ENCODE measurements around the gene TRMT61B.

Gene TRMT61B

DNA sequence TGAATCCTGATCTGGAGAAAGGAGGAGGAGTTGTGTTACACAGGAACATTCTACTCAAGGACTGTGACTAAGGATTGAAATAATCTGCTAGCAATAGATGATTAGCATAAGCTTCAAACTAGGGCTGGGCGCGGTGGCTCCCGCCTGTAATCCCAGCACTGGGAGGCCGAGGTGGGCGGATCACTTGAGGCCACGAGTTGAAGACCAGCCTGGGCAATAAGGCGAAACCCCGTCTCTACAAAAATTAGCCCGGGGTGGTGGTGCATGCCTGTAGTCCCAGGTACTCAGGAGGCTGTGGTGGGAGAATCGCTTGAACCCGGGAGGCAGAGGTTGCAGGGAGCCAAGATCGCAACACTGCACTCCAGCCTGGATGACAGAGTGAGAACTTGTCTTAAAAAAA lies 1.5 kb downstream of the TRMT61B start:
- in situ Hi-C loops (cut with HindIII; ENCODE audit: low sequenced_read_pairs) = no loop called here

DNA sequence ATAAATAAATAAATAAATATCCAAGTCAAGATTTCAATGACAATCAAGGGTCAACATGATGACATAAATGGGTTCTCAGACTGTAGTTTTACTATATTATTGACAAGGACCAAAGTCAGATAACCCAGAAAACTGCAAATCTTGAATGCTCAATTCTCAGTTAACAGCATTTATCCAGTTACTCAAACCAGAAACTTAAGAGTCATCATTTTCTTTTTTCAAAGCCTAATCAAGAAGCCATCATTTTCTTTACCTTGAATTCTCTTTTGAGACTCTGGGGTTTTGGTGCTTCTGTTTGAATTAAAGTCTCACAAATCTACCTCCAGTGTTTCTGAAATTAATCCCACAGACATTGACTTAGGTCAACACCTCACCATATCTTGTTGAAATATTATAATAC lies 14.1 kb downstream of the TRMT61B start:
- in situ Hi-C loops (cut with HindIII; ENCODE audit: low sequenced_read_pairs) = no loop called here

DNA sequence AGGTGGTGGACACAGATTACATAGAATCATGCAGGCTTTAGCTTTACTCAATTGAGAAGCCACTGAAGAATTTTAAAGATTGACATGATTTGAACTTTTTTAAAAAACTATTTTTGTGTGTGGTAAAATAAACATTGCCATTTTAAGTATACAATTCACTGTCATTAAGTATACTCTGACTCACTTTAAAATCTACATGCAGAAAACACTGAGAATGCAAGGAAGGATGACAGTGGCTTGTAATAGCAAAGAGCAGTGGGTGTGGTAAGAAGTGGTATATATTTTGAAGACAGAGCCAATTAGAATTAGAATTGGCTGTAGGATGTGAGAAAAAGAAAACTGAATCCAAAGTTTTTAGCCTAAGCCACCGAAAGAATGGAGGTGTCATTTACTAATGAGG lies 14.9 kb downstream of the TRMT61B start:
- in situ Hi-C loops (cut with HindIII; ENCODE audit: low sequenced_read_pairs) = no loop called here

DNA sequence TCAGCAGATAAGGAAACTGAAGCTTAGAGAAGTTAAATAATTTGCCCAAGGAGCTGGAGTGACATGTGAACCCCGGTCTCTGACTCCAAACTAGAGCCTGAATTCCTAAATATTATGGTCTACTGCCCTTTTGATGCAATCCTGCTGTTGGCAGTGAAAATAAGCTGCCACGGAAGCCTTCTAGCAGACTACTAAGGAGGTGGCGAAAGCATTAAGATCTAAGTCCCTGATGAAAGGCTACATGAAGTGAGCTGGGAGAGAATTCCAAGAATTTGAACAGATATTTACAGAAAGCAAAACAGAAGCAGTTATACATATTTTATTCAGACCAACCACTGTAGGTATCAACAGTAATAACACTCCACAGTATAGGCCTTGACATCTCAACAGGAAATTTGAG lies 28.1 kb downstream of the TRMT61B start:
- in situ Hi-C loops (cut with HindIII; ENCODE audit: low sequenced_read_pairs) = no loop called here

DNA sequence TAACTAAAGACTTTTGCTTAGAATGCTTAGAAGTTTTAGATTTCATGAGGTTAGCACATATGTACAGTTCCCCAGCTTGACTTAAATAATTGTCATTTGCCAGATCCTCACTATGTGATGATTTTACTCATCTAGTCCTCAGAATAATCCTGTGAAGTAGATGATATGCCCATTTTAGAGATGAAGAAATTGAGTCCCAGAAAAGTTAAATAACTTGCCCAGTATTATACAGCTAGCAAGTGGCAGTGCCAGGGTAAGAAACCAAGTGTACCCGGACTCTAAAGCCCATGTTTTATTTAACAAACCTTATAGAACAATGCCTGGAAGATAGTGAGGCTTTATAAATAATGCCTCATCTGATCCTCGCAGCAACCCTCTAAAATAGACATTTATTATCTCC lies 31.1 kb downstream of the TRMT61B start:
- in situ Hi-C loops (cut with HindIII; ENCODE audit: low sequenced_read_pairs) = no loop called here

DNA sequence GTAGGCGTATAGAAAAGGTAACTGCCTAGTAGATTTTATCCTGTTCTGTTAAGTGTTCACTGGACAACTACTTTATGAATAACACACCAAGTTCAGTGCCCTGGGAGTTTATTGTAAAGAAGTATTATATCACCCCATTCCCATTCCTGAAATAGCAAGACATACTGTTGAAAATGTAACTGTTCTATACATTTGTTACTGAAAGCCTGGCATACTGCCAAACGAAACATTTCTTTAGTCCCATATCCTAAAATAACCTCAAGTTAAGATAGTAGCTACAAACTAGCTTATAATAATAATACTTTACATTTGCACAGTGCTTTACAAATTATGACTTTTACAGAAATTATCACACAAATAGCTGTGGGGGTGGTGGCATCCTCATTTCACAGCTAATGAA lies 34.3 kb downstream of the TRMT61B start:
- in situ Hi-C loops (cut with HindIII; ENCODE audit: low sequenced_read_pairs) = no loop called here

DNA sequence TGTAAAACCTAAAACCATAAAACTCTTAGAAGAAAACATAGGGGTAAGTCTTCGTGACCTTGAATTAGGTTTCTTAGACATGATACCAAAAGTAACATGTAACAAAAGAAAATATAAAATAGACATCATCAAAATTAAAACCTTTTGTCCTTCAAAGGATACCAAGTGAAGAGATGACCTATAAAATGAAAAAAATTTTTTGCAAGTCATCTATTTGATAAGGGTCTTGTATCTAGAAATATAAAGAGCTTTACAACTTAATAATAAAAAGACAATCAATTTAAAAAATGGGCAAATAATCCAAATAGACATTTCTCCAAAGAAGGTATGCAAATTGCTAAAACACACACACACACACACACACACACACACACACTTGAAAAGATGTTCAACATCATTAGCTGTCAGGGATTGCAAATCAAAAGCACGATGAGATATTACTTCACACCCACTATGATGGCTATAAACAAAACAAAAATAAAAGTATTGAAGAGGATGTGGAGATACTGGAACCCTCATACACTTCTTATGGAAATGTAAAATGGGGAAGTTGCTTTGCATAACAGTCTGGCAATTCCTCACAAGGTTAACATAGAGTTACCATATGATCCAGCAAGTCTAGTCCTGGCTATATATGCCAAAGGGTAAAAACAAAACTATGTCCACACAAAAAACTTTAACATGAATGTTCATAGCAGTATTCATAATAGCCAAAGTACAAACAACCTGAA lies 36.2 kb downstream of the TRMT61B start:
- in situ Hi-C loops (cut with HindIII; ENCODE audit: low sequenced_read_pairs) = no loop called here

DNA sequence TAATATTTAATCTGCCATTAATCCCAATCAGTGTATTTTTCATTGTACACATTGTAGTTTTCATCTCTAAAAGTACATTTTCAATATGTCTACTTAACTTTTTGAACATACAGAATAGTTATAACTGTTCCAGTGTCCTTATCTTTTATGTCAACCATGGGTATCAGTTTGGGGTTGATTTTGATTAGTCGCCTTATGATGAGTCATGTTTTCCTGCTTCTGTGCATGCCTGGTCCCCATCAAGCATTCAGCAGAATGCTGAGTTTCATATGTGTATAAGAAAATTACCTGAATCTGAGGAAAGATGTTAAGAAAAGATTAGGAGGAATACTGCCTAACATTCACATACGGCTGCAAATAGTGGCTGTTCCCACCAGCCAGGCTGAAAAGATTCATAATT lies 41.7 kb downstream of the TRMT61B start:
- in situ Hi-C loops (cut with HindIII; ENCODE audit: low sequenced_read_pairs) = no loop called here

DNA sequence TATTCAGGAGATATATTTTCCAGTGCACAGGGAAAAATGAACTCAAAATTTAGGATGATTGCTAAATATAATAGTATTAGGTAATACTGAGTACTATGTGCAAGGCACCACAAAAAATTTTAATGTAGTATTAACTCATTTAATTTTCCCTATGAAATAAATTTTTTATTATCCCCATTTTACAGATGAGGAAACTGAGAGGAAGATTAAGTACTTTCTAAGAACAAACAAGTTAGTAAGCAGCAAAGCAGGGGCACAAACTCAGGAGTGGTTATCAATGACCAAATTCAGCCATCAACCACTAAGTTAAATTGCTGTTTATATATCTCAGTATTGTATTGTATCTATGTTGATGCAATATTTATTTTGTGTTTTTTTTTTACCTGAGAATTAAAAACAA lies 45.2 kb downstream of the TRMT61B start:
- in situ Hi-C loops (cut with HindIII; ENCODE audit: low sequenced_read_pairs) = no loop called here

DNA sequence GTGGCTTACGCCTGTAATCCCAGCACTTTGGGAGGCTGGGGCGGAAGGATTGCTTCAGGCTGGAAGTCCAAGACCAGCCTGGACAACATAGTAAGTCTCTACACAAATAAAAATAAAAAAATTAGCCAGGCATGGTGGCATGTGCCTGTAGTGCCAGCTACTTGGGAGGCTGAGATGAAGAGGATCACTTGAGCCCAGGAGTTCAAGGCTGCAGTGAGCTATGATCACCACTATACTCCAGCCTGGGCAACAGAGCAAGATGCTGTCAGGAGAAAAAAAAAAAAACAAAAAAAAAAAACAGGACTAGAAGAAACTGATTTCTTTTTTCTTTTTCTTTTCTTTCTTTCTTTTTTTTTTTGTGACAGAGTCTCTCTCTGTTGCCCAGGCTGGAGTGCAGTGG lies 45.9 kb downstream of the TRMT61B start:
- in situ Hi-C loops (cut with HindIII; ENCODE audit: low sequenced_read_pairs) = no loop called here

DNA sequence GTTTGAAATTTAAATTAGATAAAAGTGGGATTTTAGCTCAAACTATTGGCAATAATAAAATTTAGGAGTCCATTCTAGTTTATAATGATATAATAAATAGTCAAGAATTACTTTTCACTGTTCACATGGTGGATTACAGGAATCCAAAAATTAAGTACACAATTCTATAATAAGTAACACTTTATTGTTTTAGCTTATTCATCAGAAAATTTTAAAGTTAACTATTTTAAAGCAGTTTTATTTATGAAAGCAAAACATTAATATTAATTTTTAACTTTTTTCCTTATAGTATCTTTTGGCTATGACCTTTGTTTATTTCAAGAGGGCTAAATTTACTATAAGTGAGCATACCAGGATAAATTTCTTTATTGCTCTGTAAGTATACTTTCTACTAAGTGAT lies 48.1 kb downstream of the TRMT61B start:
- in situ Hi-C loops (cut with HindIII; ENCODE audit: low sequenced_read_pairs) = no loop called here

DNA sequence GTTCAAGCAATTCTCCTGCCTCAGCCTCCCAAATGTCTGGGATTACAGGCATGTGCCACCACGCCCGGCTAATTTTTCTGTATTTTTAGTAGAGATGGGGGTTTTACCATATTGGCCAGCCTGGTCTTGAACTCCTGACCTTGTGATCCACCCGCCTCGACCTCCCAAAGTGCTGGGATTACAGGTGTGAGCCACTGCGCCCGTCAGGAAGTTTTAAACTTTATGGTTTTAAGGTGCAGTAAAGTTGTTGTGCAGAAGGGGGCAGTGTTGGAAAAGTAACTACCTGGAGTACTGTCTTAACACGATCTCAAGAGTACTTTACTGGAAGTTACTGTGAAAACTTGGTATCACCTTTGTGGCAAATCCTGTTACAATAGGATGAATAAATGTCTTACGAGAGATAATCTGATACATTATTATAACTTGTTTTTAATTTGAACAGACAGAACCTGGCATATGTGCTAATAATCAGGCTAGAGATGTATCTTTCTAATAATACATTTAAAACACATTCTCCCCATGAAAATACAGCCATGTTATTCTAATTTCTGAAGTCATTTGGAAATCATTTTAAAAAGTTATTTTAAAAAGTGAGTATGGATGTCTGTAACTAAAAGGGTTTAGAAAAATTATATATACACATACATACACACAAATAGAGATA lies 48.7 kb downstream of the TRMT61B start:
- in situ Hi-C loops (cut with HindIII; ENCODE audit: low sequenced_read_pairs) = no loop called here

DNA sequence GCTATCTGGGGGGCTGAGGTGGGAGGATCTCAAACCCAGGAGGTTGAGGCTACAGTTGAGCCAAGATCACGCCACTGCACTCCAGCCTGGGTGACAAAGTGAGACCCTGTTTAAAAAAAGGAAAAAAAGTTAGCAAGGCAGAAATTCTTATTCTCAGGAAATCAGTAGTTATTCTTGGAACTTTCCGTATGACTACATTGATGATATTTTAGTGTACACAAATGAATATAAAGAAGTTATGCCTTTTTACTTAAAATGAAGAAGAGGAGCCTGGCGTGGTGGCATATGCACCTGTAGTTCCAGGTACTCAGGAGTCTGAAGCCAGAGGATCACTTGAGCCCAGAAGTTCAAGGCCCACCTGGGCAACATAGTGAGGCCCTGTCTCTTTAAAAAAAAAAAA lies 52.1 kb downstream of the TRMT61B start:
- in situ Hi-C loops (cut with HindIII; ENCODE audit: low sequenced_read_pairs) = no loop called here

DNA sequence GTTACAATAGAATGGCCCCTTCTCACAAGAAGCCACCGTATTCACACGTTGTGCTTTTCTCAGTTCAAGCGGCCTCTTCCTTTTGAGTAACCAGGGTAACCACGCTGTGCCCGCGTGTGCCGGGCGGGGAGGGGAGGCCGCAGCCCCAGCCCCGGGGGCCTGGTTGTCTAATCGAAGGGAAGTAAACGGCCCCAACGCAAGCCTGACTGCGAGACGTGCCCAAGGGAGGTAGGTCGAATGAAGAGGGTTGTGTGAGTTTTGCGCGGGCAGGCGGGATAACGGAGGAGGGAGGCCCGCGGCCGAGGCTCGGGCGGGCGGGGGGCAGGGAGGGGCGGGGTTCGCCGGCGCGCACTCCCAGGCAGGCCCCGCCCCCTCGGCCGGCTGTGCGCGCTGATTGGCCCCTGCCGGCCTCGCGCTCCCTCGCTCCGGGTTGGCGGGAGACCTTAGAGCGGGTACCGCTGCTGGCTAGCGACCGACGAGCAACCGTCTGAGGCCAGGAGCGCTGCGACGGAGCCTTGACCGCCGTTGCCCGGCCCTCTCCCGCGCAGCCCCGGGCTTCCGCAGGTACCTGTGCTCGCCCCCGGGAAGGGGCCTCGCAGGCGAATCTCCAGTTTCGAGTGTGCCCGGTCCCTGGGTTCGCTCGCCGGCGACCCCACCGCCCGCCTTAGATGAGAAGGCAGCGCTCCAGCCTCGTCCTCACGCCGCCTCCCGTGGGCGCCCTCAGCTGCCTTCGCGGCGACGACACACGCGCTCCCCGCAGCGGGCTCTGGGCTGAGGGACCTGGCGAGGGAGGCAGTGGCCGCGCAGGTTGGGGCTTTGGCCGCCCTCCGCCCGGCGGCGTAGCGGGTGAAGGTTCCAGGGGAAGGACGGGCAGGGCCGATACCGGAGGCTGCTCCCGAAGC lies 59.5 kb downstream of the TRMT61B start, which contains the start of gene SPDYA:
Gene SPDYA (plus strand): TSS at position 451 of the 902 bp plus-strand sequence. CDS start 5,181 bp downstream, outside the sequence.
- in situ Hi-C loops (cut with HindIII; ENCODE audit: low sequenced_read_pairs) = no loop called here

DNA sequence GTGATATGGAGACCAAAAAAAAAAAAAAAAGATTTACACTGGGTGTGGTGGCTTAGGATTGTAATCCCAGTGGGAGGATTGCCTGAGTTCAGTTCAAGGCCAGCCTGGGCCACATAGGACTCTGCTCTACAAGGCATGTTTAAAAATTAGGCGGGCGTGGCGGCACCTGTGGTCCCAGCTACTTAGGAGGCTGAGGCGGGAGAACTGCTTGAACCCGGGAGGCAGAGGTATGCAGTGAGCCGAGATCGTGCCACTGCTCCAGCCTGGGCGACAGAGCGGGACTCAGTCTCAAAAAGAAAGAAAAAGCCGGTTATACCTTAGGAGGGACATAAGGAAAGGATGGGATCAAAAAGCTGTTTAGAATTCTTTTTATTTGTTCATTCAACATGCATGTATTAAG lies 60.2 kb downstream of the TRMT61B start:
- in situ Hi-C loops (cut with HindIII; ENCODE audit: low sequenced_read_pairs) = no loop called here

DNA sequence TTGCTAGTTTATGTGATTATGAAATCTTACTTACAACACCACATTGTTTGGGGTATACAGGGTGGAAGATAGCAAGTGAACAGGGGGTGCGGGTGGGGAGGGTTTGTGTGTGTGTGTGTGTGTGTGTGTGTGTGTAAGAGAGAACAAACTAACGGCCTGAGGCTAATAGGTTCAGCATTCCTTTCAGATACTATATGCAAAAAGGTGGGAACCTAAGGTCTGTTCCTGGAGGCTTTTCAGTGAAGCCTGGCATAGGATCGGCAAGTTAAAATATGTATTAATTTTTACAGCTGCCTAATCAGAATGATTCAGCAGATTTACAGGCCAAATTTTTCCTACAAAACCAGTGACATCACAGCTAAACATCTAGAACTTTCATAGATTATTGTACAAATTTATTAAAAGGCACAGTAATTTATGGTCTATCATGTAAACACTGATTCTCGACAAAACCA lies 67.1 kb downstream of the TRMT61B start:
- in situ Hi-C loops (cut with HindIII; ENCODE audit: low sequenced_read_pairs) = no loop called here

DNA sequence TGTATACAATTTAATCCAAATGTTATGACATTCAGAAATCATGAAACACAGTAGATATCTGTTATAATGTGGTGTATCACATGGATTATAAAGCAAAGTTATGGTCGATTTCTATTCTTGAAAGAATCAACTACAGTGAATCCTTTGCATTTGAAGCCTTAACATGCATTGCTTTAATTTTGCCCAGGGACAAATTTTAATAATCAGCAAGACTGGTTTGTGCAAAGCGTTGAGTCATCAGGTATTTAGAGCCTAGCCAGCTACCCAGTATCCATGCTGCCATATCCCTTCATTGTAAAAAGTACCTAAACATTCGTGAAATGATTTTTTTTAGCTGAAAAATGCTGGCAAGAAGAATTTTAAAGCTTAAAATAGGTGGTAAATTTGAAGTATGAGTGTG lies 68.4 kb downstream of the TRMT61B start:
- in situ Hi-C loops (cut with HindIII; ENCODE audit: low sequenced_read_pairs) = no loop called here
